ENCODE data around the gene ADAMTSL3.

The ADAMTSL3 gene

GRCh38 chr15:83816124-83816883, 162.4 kb downstream of the ADAMTSL3 start:
- no peak for DNase-seq (ENCODE audit: low read depth in 3 of 3, low spot score in 1 of 3)

- no peak for DNase-seq (ENCODE audit: low read depth in 3 of 3, low spot score in 1 of 3)
These were observed 164.7 kb downstream of the ADAMTSL3 start for GRCh38 chr15:83818591-83818990.

DNA sequence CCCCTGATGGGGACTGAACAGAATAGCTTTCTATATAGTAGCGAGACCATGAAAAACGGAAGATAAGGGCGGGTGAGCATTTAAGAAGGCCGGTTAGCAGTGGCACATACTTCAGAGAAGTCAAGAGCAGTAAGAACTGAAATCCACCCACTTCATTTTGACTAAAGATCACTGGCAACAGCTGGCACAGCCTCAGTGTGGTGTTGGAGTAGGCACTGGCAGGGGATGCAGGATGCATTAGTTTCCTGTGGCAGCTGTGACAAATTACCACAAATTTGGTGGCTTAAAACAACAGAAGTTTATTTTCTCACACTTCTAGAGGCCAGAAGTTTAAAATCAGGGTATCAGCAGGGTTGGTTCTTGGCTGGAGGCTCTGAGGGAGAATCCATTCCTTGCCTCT, 176.5 kb downstream of the ADAMTSL3 start:
- DNase-seq (ENCODE audit: low read depth in 3 of 3, low spot score in 1 of 3) = no peak

DNA sequence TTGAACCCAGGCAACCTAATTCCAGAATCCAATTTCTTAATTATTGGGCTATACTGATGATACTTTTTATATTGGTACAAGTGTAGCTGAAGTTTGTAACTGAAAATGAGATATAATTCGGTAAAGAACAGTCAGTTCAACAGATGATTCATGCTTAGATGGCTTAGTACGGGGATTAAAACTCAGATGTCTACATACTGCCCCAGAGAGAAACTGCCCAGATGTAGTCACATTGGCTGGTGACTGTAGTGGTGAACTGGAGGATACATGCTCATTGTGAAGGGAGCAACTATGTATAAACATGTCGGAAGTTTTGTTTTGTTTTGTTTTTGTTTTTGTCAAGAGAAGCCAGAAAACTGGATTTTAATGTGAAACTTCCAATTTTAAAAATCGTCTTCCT, 179.6 kb downstream of the ADAMTSL3 start:
- no peak for DNase-seq (ENCODE audit: low read depth in 3 of 3, low spot score in 1 of 3)

- no peak for DNase-seq (ENCODE audit: low read depth in 3 of 3, low spot score in 1 of 3)
These were observed 181.6 kb downstream of the ADAMTSL3 start for GRCh38 chr15:83835479-83835878.

DNA sequence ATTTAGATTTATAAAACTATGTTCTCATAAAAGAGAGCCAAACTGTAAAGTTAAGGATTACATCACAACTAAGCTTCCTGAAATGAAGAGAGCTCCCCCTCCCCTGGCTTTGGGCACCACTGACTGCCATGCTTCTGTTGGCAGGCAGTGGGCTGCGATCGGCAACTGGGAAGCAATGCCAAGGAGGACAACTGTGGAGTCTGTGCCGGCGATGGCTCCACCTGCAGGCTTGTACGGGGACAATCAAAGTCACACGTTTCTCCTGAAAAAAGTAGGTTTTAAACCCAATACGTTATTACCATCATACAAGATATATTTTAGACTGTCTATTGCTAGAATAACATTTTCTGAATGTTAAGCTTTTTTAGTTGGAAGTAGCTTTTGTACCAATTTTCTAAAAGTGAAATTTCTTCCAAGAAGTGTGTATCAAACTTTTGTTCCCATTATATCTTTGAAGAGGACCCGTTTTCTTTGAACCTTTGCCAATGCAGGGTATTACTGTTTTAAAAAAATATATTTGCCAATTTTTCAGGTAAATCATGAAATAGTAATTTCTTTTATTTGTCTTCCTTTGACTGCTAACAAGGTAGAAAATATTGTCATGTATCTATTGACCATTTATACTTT, 184.1 kb downstream of the ADAMTSL3 start:
- no peak for DNase-seq (ENCODE audit: low read depth in 3 of 3, low spot score in 1 of 3)

GRCh38 chr15:83838763-83839162, 184.8 kb downstream of the ADAMTSL3 start:
- DNase-seq (ENCODE audit: low read depth in 3 of 3, low spot score in 1 of 3) = no peak

DNA sequence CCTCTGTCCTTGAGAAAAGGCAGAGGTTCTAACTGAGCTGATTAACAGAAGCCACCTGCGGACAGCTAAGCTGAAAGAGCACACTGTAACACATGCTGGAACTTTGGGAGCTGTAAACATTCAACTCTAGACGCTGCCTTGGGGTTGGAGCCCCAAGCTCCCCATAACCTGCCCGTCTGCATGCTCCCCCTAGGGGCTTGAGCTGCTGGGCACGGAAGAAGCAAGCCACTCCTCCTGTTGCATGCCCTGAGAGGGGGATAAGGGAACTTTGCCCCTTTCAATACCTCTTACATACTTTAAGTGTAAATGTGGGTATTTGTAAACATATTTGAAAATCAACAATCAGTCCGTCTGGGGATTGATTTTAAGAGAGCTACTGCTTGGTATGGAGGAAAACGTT, 188.4 kb downstream of the ADAMTSL3 start:
- DNase-seq (ENCODE audit: low read depth in 3 of 3, low spot score in 1 of 3) = no peak

DNA sequence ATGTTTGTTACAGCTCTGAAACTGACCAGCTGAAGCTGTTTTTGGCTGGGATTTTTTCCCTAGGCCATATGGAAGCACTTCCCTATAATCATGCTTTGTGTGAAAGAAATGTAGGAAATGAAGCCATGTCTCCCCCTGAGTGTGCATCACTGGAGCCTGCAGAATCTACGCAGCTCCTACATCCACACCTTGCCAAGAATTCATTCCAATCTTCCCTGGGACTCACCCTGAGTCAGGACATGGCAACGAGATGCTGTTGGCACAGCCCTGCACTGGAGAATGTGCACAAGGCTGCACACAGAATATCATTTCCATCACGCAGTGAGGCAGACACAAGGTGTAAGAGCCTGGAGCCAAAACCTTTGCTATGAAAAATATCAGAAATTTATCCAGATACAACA, 189.5 kb downstream of the ADAMTSL3 start:
- no peak for DNase-seq (ENCODE audit: low read depth in 3 of 3, low spot score in 1 of 3)

DNA sequence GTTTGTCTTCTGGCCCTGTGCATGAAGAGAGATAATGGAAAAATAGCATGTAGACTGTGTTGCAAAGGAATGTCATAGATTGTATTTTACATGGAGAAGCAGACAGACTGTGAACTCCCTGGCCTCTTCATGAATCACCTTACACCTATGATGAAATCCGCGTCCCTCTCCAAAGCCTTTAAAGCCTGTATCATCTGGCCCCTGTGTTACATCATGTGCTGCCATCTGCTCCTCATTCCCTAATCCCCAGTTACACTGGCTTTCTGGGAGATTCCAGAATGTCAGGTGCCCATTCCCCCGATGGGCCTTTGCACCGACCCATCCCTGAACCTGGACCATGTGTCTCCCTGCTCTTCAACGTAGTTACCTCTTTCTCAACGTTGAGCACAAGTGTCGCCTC, 190.8 kb downstream of the ADAMTSL3 start:
- no peak for DNase-seq (ENCODE audit: low read depth in 3 of 3, low spot score in 1 of 3)

DNA sequence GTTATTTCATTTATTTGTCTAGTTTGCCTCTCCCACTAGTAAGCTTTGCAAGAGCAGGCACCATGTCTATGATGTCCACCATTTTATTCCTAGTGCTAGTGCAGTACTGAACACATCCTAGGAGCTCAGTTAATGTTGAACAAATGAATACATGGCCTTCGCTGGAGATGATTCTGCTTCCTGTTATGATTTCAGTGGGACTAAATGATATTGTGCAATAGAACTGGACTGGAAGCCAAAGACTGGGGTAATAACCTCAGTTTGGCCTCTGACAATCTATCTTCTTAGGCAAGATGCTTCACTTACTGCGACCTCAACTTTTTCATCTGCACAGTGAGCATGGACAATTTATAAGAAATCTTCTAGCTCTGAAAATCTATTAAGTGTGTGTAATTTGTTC, 191.3 kb downstream of the ADAMTSL3 start:
- DNase-seq (ENCODE audit: low read depth in 3 of 3, low spot score in 1 of 3) = no peak

DNA sequence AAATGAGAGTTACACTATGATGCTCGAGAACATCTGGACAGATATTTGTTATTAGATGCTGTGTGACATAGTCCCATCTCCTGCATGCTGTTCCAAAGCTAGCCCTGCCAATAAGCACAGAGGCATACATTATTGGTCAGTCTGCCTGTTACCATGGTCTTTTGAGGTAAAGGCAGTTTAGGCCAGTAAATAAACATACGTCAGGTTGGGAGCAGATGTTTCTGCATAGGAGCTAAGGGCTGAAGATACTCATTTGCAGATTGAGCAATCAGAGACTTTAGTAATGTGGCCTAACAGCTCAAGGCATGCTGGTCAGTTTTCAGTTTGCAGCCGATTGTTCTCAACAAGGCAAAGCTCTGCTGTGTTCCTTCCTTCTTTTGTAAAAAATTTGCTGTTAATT, 192.9 kb downstream of the ADAMTSL3 start:
- DNase-seq (ENCODE audit: low read depth in 3 of 3, low spot score in 1 of 3) = no peak

DNA sequence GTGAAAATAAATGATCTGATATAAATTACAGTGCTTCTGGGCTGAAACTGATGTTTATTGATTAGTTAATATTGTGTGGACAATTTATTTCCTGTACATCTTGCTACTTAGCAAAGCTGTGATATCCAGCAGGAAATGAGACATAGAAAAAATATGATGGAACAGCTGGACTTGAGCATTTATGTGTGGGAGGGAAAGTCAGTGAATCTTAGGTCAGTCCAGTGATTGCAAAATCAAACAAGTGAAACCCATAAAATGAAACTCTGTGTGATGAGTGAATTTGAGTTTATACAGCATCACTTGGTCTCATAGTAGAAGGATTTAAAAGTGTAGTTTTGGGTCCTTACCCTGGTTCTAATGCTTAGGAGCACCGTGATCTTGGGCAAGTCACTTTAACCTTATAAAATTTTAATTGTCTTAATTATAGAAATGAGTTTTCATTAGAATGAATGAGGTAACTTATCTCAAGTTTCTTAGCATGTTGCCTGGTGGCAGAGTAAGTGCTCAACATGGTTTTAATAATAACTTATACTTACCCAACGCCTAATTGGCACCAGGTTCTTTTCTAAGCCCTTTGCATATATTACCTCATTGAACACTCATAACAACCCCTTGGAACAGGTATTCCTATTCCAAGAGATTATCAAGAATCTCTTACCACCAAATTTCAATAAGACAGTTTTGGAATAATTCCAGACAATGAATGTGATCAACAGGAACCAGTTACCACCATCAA, 194.6 kb downstream of the ADAMTSL3 start:
- DNase-seq (ENCODE audit: low read depth in 3 of 3, low spot score in 1 of 3) = no peak

GRCh38 chr15:83850015-83850414, 196.1 kb downstream of the ADAMTSL3 start:
- DNase-seq (ENCODE audit: low read depth in 3 of 3, low spot score in 1 of 3) = no peak

- DNase-seq (ENCODE audit: low read depth in 3 of 3, low spot score in 1 of 3) = no peak
These were observed 196.8 kb downstream of the ADAMTSL3 start for GRCh38 chr15:83850501-83851245.

- no peak for DNase-seq (ENCODE audit: low read depth in 3 of 3, low spot score in 1 of 3)
These were observed 199.3 kb downstream of the ADAMTSL3 start for GRCh38 chr15:83853232-83853631.

GRCh38 chr15:83854321-83854720, 200.4 kb downstream of the ADAMTSL3 start:
- DNase-seq (ENCODE audit: low read depth in 3 of 3, low spot score in 1 of 3) = no peak

DNA sequence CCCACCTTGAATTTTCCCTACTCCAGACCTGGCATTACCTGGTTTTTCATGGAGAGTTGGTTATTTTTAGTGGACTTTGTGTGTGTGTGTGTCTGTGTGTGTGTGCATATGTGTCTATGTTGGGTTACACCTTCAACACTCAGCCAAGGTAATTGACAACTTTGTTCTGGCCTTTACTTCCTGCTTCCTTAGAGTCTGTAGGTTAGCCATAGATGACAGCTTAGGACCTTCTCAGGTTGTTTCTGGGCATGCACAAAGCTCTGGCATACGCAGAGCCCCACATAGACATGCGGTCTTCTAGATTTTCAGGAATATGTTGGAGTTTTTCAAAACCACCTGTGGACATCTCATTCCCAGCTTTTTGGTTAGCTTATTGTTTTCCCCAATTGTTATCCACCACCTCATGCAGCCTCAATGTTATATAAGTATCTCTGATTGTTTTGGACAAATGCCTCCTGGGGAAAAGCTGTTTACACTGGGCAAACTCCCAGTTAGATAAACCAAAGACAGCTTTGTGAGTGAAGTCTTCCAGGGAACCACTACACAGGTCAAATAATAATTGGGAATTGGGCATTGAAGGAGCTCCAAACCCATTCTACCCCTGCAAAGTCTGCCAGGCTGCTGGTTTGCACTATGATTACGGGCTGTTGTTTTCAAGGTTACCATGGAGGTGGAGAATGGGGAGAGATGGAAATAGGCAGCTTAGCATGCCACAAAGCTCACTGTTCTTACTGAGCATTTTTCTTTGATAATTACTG, 201.2 kb downstream of the ADAMTSL3 start:
- DNase-seq (ENCODE audit: low read depth in 3 of 3, low spot score in 1 of 3) = no peak

DNA sequence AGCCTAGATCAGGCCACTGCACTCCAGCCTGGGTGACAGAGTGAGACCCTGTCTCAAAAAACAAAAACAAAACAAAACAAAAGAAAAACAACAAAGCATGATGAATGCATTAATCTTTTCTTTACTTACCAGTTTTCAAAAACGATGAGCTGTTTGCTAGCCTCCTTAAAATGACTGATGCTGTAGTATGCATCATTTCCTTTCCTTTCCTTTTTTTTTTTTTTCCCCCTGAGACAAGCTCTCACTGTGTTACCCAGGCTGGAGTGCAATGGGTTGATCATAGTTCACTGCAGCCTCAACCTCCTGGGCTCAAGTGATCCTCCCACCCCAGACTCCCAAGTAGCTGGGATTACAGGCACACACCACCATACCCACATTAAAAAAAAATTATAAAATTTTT, 202.0 kb downstream of the ADAMTSL3 start:
- DNase-seq (ENCODE audit: low read depth in 3 of 3, low spot score in 1 of 3) = no peak

DNA sequence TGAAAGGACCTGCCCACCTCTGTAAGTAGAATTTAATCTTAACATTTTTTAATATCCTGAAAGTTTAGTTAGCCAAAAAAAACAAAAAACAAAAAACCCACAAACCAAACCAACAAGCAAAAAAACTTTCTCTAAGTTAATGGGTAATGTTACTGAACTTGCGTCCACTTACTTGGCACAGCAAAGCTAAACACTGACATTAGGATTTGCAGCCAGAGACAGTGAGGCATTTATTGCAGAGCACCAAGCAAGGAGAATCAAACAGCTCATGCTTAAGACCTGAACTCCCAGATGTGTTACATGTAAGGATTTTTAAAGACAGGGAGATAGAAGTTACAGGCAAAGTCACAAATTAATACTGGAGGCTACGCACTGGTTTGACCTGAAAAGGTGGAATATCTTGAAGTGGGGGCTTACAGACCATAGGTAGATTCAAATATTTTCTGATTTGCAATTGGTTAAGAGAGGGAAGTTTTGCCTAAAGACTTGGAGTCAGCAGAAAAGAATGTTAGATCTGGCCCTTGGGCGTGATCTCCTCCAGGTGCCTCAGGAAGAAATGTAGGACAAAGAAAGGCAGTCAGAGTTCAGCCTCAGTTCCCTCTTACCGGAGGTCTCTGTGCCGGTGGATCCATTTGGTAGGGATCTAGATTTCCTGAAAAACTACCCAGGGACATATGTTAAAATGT, 205.0 kb downstream of the ADAMTSL3 start:
- no peak for DNase-seq (ENCODE audit: low read depth in 3 of 3, low spot score in 1 of 3)
